HG02852 (cell line): Measurements from ENCODE around the gene TNIP2.
A peak's percentile ranks its signal among the peaks of the same experiment; 100 is the strongest.
"Not testable (repeated sequence)": the region's sequence is repeated elsewhere in the genome, so short reads cannot be mapped to it uniquely, and the experiment has no call there.

Experiments used
- ATAC-seq: cut with Tn5 transposase; IDR thresholded peaks from one replicate; pipeline ENCODE4 v1.9.1; 2021; ENCODE audit warnings: mild to moderate bottlenecking, moderate library complexity; ENCODE audit not compliant: unreplicated experiment

Gene TNIP2

GRCh38 chr4:2745981-2746806, 9.9 kb downstream of the TNIP2 start:
- peak; percentile 94 for ATAC-seq

GRCh38 chr4:2745516-2745915, 10.6 kb downstream of the TNIP2 start:
- no peak for ATAC-seq

- no peak for ATAC-seq
Observed at GRCh38 chr4:2744576-2745270, 11.4 kb downstream of the TNIP2 start.

GRCh38 chr4:2743518-2744445, 12.4 kb downstream of the TNIP2 start:
- ATAC-seq = no peak

GRCh38 chr4:2742823-2743517, 13.2 kb downstream of the TNIP2 start:
- ATAC-seq = no peak

GRCh38 chr4:2742081-2742822, 13.9 kb downstream of the TNIP2 start:
- ATAC-seq = no peak

GRCh38 chr4:2741626-2742025, 14.5 kb downstream of the TNIP2 start:
- ATAC-seq = no peak

GRCh38 chr4:2738296-2738695, 17.8 kb downstream of the TNIP2 start:
- ATAC-seq = not testable (repeated sequence)

- no peak for ATAC-seq
Observed at GRCh38 chr4:2735869-2736268, 20.3 kb downstream of the TNIP2 start.

GRCh38 chr4:2734612-2735011, 21.5 kb downstream of the TNIP2 start:
- ATAC-seq = no peak

GRCh38 chr4:2733844-2734574, 22.1 kb downstream of the TNIP2 start:
- no peak for ATAC-seq

GRCh38 chr4:2733001-2733843, 22.9 kb downstream of the TNIP2 start:
- no peak for ATAC-seq

- ATAC-seq = no peak
Observed at GRCh38 chr4:2732526-2732925, 23.6 kb downstream of the TNIP2 start.

- ATAC-seq = no peak
Observed at GRCh38 chr4:2731907-2732317, 24.2 kb downstream of the TNIP2 start.

GRCh38 chr4:2729533-2729875, 26.6 kb downstream of the TNIP2 start:
- no peak for ATAC-seq

GRCh38 chr4:2728806-2729532, 27.2 kb downstream of the TNIP2 start:
- ATAC-seq = no peak

- ATAC-seq = no peak
Observed at GRCh38 chr4:2728221-2728620, 27.9 kb downstream of the TNIP2 start.

- not testable (repeated sequence) for ATAC-seq
Observed at GRCh38 chr4:2726881-2727280, 29.3 kb downstream of the TNIP2 start.
